HepG2 (cell line): ENCODE data around the gene BRAF. TPM values are rescaled to one million over a fixed set of nuclear protein-coding genes. Genes with fewer than 3 reads are reported as not detected.

ENCODE experiments used
- ATAC-seq: fragments of 200-7000 bp; cut with Tn5 transposase; 3 replicates; pipeline ENCODE4 v1.9.1; 2020; ENCODE audit warnings: mild to moderate bottlenecking, moderate library complexity
- BruUV-seq: library from RNA; stranded (reverse); fragments of 400-500 nt; replicated peaks from 2 replicates; lab custom pipeline; 2021; lab: Mats Ljungman, UMichigan
- CTCF ChIA-PET: fragments of 300-600 bp; formaldehyde crosslinking; extraction: SDS; loops from one replicate; lab custom pipeline; 2021; ENCODE audit warnings: low total read pairs, inconsistent platforms, low intra/inter-chr PET ratio; lab: Yijun Ruan, JAX
- POLR2A ChIA-PET: fragments of 350-600 bp; sonication (Branson Sonifier 250); formaldehyde crosslinking; loops from one replicate; lab custom pipeline; 2020; ENCODE audit warnings: antibody characterized with exemption, inconsistent platforms; lab: Yijun Ruan, JAX
- DNase-seq: peaks from one replicate; pipeline ENCODE4 v3.0.0-alpha.2; 2015; ENCODE audit warnings: low spot score
- FAIRE-seq: peaks from 3 replicates; lab custom pipeline; 2011; peaks lifted over from hg19 to GRCh38; lab: Jason Lieb, UNC
- H2AFZ ChIP-seq: one replicate; pipeline ENCODE4 v1.6.1; 2011; ENCODE audit warnings: low read length, inconsistent platforms
- H3K27ac ChIP-seq: fragments of 300-600 bp; 3 replicates; pipeline ENCODE4 v1.8.0; 2011; ENCODE audit warnings: mixed run types, mild to moderate bottlenecking, mixed read lengths, low read length, inconsistent platforms; ENCODE audit not compliant: insufficient read depth; ENCODE audit errors: extremely low read length
- H3K27me3 ChIP-seq, 2 experiments: fragments of 200-600 bp in 1 of 2; 2 replicates in 1 of 2; 3 replicates in 1 of 2; pipeline versions ENCODE4 v1.6.0 to v1.8.0; 2011; ENCODE audit warnings: low read length in 2 of 2, mild to moderate bottlenecking in 2 of 2, moderate library complexity in 2 of 2, inconsistent platforms in 1 of 2; ENCODE audit not compliant: insufficient read depth in 2 of 2, control insufficient read depth in 1 of 2
- H3K36me3 ChIP-seq, 2 experiments: fragments of 200-600 bp in 1 of 2; replicated peaks in 1 of 2; 2 replicates in 1 of 2; 3 replicates in 1 of 2; pipeline versions ENCODE4 v1.5.1 to v1.8.0; 2011; ENCODE audit warnings: low read length in 2 of 2, inconsistent platforms in 1 of 2; ENCODE audit not compliant: insufficient read depth in 2 of 2, control insufficient read depth in 1 of 2
- H3K4me1 ChIP-seq: 2 replicates; pipeline ENCODE4 v1.5.1; 2012; ENCODE audit warnings: low read length, inconsistent platforms; ENCODE audit not compliant: insufficient read depth
- H3K4me2 ChIP-seq: 2 replicates; pipeline ENCODE4 v1.6.0; 2011; ENCODE audit warnings: low read depth, low read length, inconsistent platforms
- H3K4me3 ChIP-seq, 3 experiments: fragments of 200-600 bp in 1 of 3; sonication (generic), shearing (Covaris generic) in 1 of 3; replicated peaks in 1 of 3; 2 replicates each; pipeline ENCODE4 v1.5.1; 2011 to 2016; ENCODE audit warnings: low read length in 3 of 3, inconsistent platforms in 2 of 3, low read depth in 2 of 3, mild to moderate bottlenecking in 2 of 3, control low read depth in 1 of 3, mixed read lengths in 1 of 3; ENCODE audit not compliant: insufficient read depth in 1 of 3
- H3K79me2 ChIP-seq: one replicate; pipeline ENCODE4 v1.6.1; 2011; ENCODE audit warnings: low read length, inconsistent platforms; ENCODE audit not compliant: insufficient read depth
- H3K9ac ChIP-seq: 2 replicates; pipeline ENCODE4 v1.6.0; 2011; ENCODE audit warnings: mild to moderate bottlenecking, low read depth, low read length, inconsistent platforms; ENCODE audit not compliant: insufficient read depth
- H3K9me3 ChIP-seq: 2 replicates; pipeline ENCODE4 v1.5.1; 2012; ENCODE audit warnings: mild to moderate bottlenecking, low read length
- H4K20me1 ChIP-seq: 2 replicates; pipeline ENCODE4 v1.6.0; 2011; ENCODE audit warnings: inconsistent platforms, mild to moderate bottlenecking, low read length, moderate library complexity; ENCODE audit not compliant: insufficient read depth
- BCL3 ChIP-seq: sonication (generic); formaldehyde crosslinking; IDR thresholded peaks from 2 replicates; pipeline ENCODE4 v1.5.1; 2020; ENCODE audit warnings: mild to moderate bottlenecking, missing genetic modification reagents, moderate library complexity
- CCDC6 ChIP-seq: sonication (generic); formaldehyde crosslinking; IDR thresholded peaks from 2 replicates; pipeline ENCODE4 v1.8.1; 2022; ENCODE audit warnings: mild to moderate bottlenecking, missing genetic modification reagents, moderate library complexity
- FOXP1 ChIP-seq, 2 experiments: fragments of 450-650 bp in 1 of 2; IDR thresholded peaks; 2 replicates each; pipeline ENCODE4 v1.6.1; 2017 to 2018; ENCODE audit warnings: antibody characterized with exemption in 1 of 2
- RAD51 ChIP-seq: fragments of 450-650 bp; IDR thresholded peaks from 2 replicates; pipeline ENCODE4 v1.6.1; 2016; ENCODE audit warnings: borderline replicate concordance
- SCMH1 ChIP-seq: sonication (generic); formaldehyde crosslinking; IDR thresholded peaks from 2 replicates; pipeline ENCODE4 v1.9.0; 2021; ENCODE audit warnings: missing genetic modification reagents, mild to moderate bottlenecking, borderline replicate concordance
- ZBTB20 ChIP-seq: sonication (generic); formaldehyde crosslinking; IDR thresholded peaks from 2 replicates; pipeline ENCODE4 v1.8.1; 2023; ENCODE audit warnings: missing genetic modification reagents, low read depth, mild to moderate bottlenecking, borderline replicate concordance
- ZBTB7B ChIP-seq: sonication (generic); formaldehyde crosslinking; IDR thresholded peaks from 2 replicates; pipeline ENCODE4 v1.4.0; 2020; ENCODE audit warnings: missing genetic modification reagents
- ZEB1 ChIP-seq: IDR thresholded peaks from 2 replicates; pipeline ENCODE4 v1.6.1; 2012; ENCODE audit warnings: mild to moderate bottlenecking, low read depth, inconsistent platforms; ENCODE audit not compliant: insufficient replicate concordance
- ZNF160 ChIP-seq: sonication (generic); formaldehyde crosslinking; IDR thresholded peaks from 2 replicates; pipeline ENCODE4 v1.8.0; 2022; ENCODE audit warnings: mild to moderate bottlenecking, inconsistent platforms, missing genetic modification reagents
- ZNF562 ChIP-seq: sonication (generic); formaldehyde crosslinking; IDR thresholded peaks from 2 replicates; pipeline ENCODE4 v1.8.0; 2022; ENCODE audit warnings: missing genetic modification reagents, borderline replicate concordance
- ZNF749 ChIP-seq: sonication (generic); formaldehyde crosslinking; IDR thresholded peaks from 2 replicates; pipeline ENCODE4 v1.8.0; 2022; ENCODE audit warnings: mild to moderate bottlenecking, missing genetic modification reagents, moderate library complexity, borderline replicate concordance
- ZNF850 ChIP-seq: sonication (generic); formaldehyde crosslinking; conservative IDR thresholded peaks from 2 replicates; pipeline ENCODE4 v1.9.0; 2021; ENCODE audit warnings: mild to moderate bottlenecking, missing genetic modification reagents
- ZSCAN22 ChIP-seq: sonication (generic); formaldehyde crosslinking; IDR thresholded peaks from 2 replicates; pipeline ENCODE4 v1.4.0; 2020; ENCODE audit warnings: mild to moderate bottlenecking, missing genetic modification reagents
- WGBS: methylation state at CpG from one replicate; pipeline ENCODE4 v1.1.6; 2017; ENCODE audit warnings: low lambda C conversion rate; 5-methylcytosine and 5-hydroxymethylcytosine counted together
- in situ Hi-C: cut with HindIII; loops from 2 replicates; pipeline ENCODE4 v1.10.0; 2017; ENCODE audit warnings: low pct_unique_long_range_greater_than_20kb; ENCODE audit not compliant: extremely low pct_ligation_motif_present
- intact Hi-C: fragments of 100-400 bp; cut with micrococcal nuclease; formaldehyde crosslinking; loops from one replicate; pipeline ENCODE4 v1.10.0; 2022; ENCODE audit not compliant: unreplicated experiment
- polyA plus RNA-seq, 8 experiments: library from polyadenylated mRNA; depleted of rRNA in 3 of 8; stranded (reverse) in 7 of 8; unstranded in 1 of 8; fragments of >200 nt; fragmentation: Illumina TruSeq in 4 of 8; extraction: Trizol in 4 of 8; gene quantifications; 2 replicates each; pipeline versions ENCODE4 v1.2.1 to v1.2.3, GENCODE V29; 2011 to 2016; ENCODE audit warnings: low read depth in 4 of 8, missing spikeins in 1 of 8, mixed read lengths in 1 of 8; ENCODE audit not compliant: insufficient read depth in 1 of 8
- total RNA-seq, 5 experiments: library from RNA; depleted of rRNA; stranded (reverse); fragments of >200 nt; fragmentation: Illumina TruSeq; extraction: Trizol; gene quantifications; 2 replicates each; pipeline ENCODE4 v1.2.3, GENCODE V29; 2016; ENCODE audit warnings: low read depth in 1 of 5
- TF ChIP-seq, protein P1 (sequence below): sonication (generic); formaldehyde crosslinking; IDR thresholded peaks from 2 replicates; pipeline ENCODE4 v1.4.0; 2020; ENCODE audit warnings: missing genetic modification reagents

Gene BRAF
- total and polyA plus RNA-seq, 2 of the 13 experiments (the other 11 are each of a cell fraction or from before 2014, with no cell fraction given): 12.5 to 13.4 TPM

DNA sequence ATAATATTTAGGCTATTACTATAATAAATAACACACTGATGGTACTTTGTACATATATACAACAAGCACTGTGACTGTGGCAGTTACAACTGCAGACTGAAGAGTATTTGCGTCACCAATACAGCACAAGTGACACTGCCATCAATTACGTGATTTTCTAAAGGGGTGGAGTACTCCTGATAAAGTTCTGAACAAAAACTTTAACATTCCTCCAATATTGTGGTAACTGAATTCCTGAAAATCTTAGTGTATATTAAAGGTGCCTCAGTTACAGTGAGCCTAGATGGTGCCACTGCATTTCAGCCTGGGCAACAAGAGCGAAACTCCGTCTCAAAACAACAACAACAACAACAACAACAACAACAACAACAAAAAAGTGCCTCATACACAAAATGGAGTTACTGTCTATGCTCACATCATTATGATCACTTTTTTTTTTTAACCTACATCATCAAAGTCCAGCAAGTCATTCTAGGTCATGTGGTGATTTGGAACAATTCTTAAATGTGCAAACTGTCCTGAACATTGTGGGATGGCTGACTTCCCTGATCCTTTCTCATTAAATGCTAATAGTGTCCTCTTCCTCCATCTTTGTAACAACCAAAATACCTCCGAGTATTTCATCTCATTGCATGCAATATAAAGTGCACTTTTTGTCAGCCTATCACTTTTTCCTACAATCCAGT is 15.1 kb downstream of the BRAF start:
- no peak for FAIRE-seq
- Histone ChIP-seq H3K9ac (no peak overlapping the region), H4K20me1 (peaks cover 4% of the 10 kb centered on the region), H3K79me2 (peaks cover 67% of the 10 kb centered on the region), H3K4me2 (no peak overlapping the region), H3K36me3 (no peaks in the 10 kb centered on the region), H3K27me3 (no peaks in the 10 kb centered on the region), H3K9me3 (no peaks in the 10 kb centered on the region), H2AFZ (no peak overlapping the region), H3K27ac (no peak overlapping the region), H3K4me3 (no peak overlapping the region), H3K4me1 (peaks cover 33% of the 10 kb centered on the region)
- ChIA-PET POLR2A (no interaction called here), CTCF (no interaction called here)
- 88% methylated on average over 5 of the region's 5 CpGs for WGBS
- no peak for ATAC-seq
- no peak for DNase-seq
- BruUV-seq: no TSS peak
- in situ Hi-C loops: no loop called here
- TF ChIP-seq ZBTB20 (CRISPR knock-in tag) (no peak), FOXP1 (IDR thresholded peaks at IDR 0.05) (peak; percentile 58; the same call in 1 of the 2 replicates), FOXP1 (CRISPR knock-in tag; IDR thresholded peaks at IDR 0.05) (no peak), ZSCAN22 (CRISPR knock-in tag) (no peak)
- intact Hi-C loops: no loop called here

DNA sequence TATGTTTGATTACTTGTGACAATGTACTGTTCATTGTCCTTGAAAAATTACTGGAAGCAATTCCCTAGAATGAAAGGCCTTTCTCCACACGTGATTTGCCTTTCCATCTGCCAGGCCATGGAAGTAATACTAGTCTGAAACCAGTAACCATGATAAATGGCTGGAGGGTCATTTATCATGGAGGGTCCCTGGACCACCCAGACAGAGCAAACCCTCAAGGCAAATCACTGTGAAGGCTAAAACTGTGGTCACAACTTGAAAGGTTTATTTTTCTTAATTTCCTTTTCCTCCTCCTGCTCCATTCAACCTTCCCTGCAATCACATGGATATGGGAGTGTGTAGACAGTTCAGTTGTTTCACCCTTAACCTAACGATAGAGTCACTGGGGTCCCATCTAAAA is 16.4 kb downstream of the BRAF start:
- 94% methylated on average over 2 of the region's 2 CpGs for WGBS
- no TSS peak for BruUV-seq

More for the DNA sequence above, 16.4 kb downstream of the BRAF start:
- Histone ChIP-seq H2AFZ (no peak overlapping the region), H3K9me3 (no peaks in the 10 kb centered on the region), H3K4me2 (no peak overlapping the region), H4K20me1 (no peaks in the 10 kb centered on the region; the same call in 1 of the 2 replicates), H3K4me1 (peaks cover 20% of the 10 kb centered on the region), H3K4me3 (no peak overlapping the region), H3K27me3 (no peaks in the 10 kb centered on the region), H3K9ac (no peak overlapping the region), H3K36me3 (no peaks in the 10 kb centered on the region), H3K79me2 (peaks cover 64% of the 10 kb centered on the region), H3K27ac (no peak overlapping the region)
- CTCF ChIA-PET: no interaction called here
- TF ChIP-seq ZNF160 (CRISPR knock-in tag) (no peak), BCL3 (CRISPR knock-in tag) (no peak), ZEB1 (no peak), ZNF850 (CRISPR knock-in tag) (no peak), CCDC6 (CRISPR knock-in tag) (no peak), RAD51 (no peak), SCMH1 (CRISPR knock-in tag) (no peak), ZNF562 (CRISPR knock-in tag) (no peak), ZNF749 (CRISPR knock-in tag) (no peak), ZBTB7B (CRISPR knock-in tag) (no peak)
- TF ChIP-seq, protein P1, sequence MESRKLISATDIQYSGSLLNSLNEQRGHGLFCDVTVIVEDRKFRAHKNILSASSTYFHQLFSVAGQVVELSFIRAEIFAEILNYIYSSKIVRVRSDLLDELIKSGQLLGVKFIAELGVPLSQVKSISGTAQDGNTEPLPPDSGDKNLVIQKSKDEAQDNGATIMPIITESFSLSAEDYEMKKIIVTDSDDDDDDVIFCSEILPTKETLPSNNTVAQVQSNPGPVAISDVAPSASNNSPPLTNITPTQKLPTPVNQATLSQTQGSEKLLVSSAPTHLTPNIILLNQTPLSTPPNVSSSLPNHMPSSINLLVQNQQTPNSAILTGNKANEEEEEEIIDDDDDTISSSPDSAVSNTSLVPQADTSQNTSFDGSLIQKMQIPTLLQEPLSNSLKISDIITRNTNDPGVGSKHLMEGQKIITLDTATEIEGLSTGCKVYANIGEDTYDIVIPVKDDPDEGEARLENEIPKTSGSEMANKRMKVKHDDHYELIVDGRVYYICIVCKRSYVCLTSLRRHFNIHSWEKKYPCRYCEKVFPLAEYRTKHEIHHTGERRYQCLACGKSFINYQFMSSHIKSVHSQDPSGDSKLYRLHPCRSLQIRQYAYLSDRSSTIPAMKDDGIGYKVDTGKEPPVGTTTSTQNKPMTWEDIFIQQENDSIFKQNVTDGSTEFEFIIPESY (CRISPR knock-in tag): no peak
- DNase-seq: no peak
- POLR2A ChIA-PET: no interaction called here
- ATAC-seq: no peak
- intact Hi-C loops (no loop called here), in situ Hi-C loops (no loop called here)
- FAIRE-seq: no peak
